Measurements from ENCODE around the gene TRAF6.

GRCh38 chr11:36469881-36470802, 39.9 kb downstream of the TRAF6 start:
- TF ChIP-seq CTCF (IDR thresholded peaks at IDR 0.05) (no peak), POLR2AphosphoS5 (IDR thresholded peaks at IDR 0.05) (no peak)

Data from sigmoid colon (tissue), 4 donors.